ENCODE data around the gene WASL.

DNA sequence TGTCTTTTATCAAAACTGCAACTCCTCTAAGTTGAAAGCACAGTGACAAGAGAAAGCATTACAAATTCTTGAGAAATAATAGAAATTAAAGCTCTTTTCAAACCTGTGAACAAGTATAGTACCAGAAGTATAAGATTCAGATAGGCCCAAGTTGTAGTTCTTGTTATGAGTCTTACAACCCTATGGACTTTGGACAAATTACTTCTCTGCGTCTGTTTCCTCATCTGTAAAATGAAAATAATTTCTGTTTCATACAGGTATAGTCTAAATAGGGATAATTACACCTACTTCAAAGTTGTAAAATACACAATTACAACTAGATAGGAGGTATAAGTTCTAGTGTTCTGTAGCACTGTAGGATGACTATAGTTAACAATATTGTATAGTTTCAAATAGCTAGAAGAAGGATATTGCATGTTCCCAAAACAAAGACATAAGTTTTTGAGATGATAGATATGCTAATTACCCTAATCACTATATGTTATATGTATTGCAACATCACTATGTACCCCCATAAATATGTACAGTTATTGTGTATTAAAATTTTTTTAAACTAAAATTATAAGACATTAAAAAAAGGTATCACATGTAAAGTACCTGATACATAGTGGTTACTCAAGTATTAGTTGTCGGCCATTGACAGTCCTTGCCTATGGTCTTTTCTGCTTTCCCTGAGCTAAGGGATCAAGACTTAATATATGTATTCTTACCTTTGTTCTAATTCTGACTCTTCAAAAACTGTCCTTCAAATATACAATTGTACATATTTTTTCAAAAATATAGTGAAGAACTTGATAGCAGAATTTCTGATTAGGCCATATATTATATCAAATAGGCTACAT, 1.8 kb upstream of the WASL start:
- TF ChIP-seq CTCF (IDR thresholded peaks at IDR 0.05) (no peak), RFX5 (IDR thresholded peaks at IDR 0.05) (no peak), ELK1 (IDR thresholded peaks at IDR 0.05; ENCODE audit: low read depth, low read length) (no peak), NPAS2 (CRISPR knock-in tag; IDR thresholded peaks at IDR 0.05; ENCODE audit: borderline replicate concordance) (no peak), CEBPB (IDR thresholded peaks at IDR 0.05) (0 out of 4 replicates have a peak, but pooled peaks of 1 of the 2 experiments have one; percentile 3), EHMT2 (IDR thresholded peaks at IDR 0.05; ENCODE audit: low read depth) (no peak), REST (IDR thresholded peaks at IDR 0.05) (no peak), POLR2A (IDR thresholded peaks at IDR 0.05; ENCODE audit: low read length) (no peak), SMC3 (IDR thresholded peaks at IDR 0.05) (no peak), CBX2 (IDR thresholded peaks at IDR 0.05; ENCODE audit: borderline replicate concordance, low read depth) (no peak), MAX (IDR thresholded peaks at IDR 0.05) (no peak), ESRRA (IDR thresholded peaks at IDR 0.05; ENCODE audit: borderline replicate concordance, low read length) (no peak), RCOR1 (IDR thresholded peaks at IDR 0.05; ENCODE audit: low read depth, low read length) (no peak)

Data from A549 (cell line).